GM23338 (cell line): ENCODE results near the gene GJA10.

Source experiments
- EZH2 ChIP-seq: fragments of 200-600 bp; sonication (generic); IDR thresholded peaks from one replicate; pipeline ENCODE4 v1.8.0; 2017; ENCODE audit warnings: antibody characterized with exemption, mild to moderate bottlenecking, low read depth; ENCODE audit not compliant: unreplicated experiment
- EZH2phosphoT487 ChIP-seq: fragments of 200-600 bp; sonication (generic); IDR thresholded peaks from one replicate; pipeline ENCODE4 v1.8.1; 2018; ENCODE audit warnings: antibody characterized with exemption; ENCODE audit not compliant: unreplicated experiment
- JUNB ChIP-seq: IDR thresholded peaks from one replicate; pipeline ENCODE4 v1.6.1; 2016; ENCODE audit warnings: antibody characterized with exemption; ENCODE audit not compliant: unreplicated experiment
- POLR2AphosphoS5 ChIP-seq: IDR thresholded peaks from 2 replicates; pipeline ENCODE4 v1.6.1; 2016; ENCODE audit warnings: antibody characterized with exemption, low read depth
- REST ChIP-seq: IDR thresholded peaks from one replicate; pipeline ENCODE4 v1.6.1; 2018; ENCODE audit warnings: antibody characterized with exemption; ENCODE audit not compliant: unreplicated experiment
- TF ChIP-seq, protein P1 (sequence below), 2 experiments: fragments of 200-600 bp in 1 of 2; sonication (generic) in 1 of 2; conservative IDR thresholded peaks; 2 replicates each; pipeline versions ENCODE4 v1.5.1 to v1.6.1; 2016 to 2017; ENCODE audit warnings: antibody characterized with exemption in 2 of 2, low read depth in 2 of 2, mild to moderate bottlenecking in 2 of 2, moderate library complexity in 1 of 2

- TF ChIP-seq, protein P1, sequence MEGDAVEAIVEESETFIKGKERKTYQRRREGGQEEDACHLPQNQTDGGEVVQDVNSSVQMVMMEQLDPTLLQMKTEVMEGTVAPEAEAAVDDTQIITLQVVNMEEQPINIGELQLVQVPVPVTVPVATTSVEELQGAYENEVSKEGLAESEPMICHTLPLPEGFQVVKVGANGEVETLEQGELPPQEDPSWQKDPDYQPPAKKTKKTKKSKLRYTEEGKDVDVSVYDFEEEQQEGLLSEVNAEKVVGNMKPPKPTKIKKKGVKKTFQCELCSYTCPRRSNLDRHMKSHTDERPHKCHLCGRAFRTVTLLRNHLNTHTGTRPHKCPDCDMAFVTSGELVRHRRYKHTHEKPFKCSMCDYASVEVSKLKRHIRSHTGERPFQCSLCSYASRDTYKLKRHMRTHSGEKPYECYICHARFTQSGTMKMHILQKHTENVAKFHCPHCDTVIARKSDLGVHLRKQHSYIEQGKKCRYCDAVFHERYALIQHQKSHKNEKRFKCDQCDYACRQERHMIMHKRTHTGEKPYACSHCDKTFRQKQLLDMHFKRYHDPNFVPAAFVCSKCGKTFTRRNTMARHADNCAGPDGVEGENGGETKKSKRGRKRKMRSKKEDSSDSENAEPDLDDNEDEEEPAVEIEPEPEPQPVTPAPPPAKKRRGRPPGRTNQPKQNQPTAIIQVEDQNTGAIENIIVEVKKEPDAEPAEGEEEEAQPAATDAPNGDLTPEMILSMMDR (conservative IDR thresholded peaks at IDR 0.05; ENCODE audit: low read depth in 2 of 2): no peak
- no peak for TF ChIP-seq EZH2phosphoT487
- TF ChIP-seq POLR2AphosphoS5: no peak
- TF ChIP-seq EZH2: no peak
- no peak for TF ChIP-seq REST
- no peak for TF ChIP-seq JUNB
Observed at GRCh38 chr6:89873721-89874120, 20.5 kb upstream of the GJA10 start.
